ENCODE measurements around the gene TRAP1. TPM values are rescaled to one million over a fixed set of nuclear protein-coding genes. Genes with fewer than 3 reads are reported as not detected.

The TRAP1 gene
- total RNA-seq, 1 experiment from 2014 or later, result 382 TPM

GRCh38 chr16:3738541-3738940 lies 21.2 kb upstream of the TRAP1 start:
- no peak for TF ChIP-seq CTCF (conservative IDR thresholded peaks at IDR 0.05; ENCODE audit: low read depth, low read length)
- no peak for TF ChIP-seq EZH2 (IDR thresholded peaks at IDR 0.05; ENCODE audit: low read length, unreplicated experiment)
- no peak for TF ChIP-seq EZH2phosphoT487 (IDR thresholded peaks at IDR 0.05; ENCODE audit: borderline replicate concordance, low read length)
- DNase-seq (no peak), ATAC-seq (no peak)
- H3F3A ChIP-seq (ENCODE audit: low read length, unreplicated experiment), result no peaks in the 10 kb centered on the region
- H3K27ac ChIP-seq (ENCODE audit: low read length), result no peak overlapping the region
- no peaks in the 10 kb centered on the region for H3K4me1 ChIP-seq (ENCODE audit: insufficient read depth, low read length)
- BruUV-seq (replicated peaks), result no TSS peak
- H3K27me3 ChIP-seq (ENCODE audit: low read length), result no peaks in the 10 kb centered on the region
- H3K4me2 ChIP-seq (ENCODE audit: low read length), result no peak overlapping the region
- H3K36me3 ChIP-seq (ENCODE audit: low read depth, low read length), result peaks cover 10% of the 10 kb centered on the region
- no peaks in the 10 kb centered on the region for H4K20me1 ChIP-seq (ENCODE audit: low read length)
- ChIA-PET POLR2A (ENCODE audit: unreplicated experiment) (no interaction called here), CTCF (no interaction called here)
- no peak overlapping the region for H3K9ac ChIP-seq (ENCODE audit: low read length)
- no peaks in the 10 kb centered on the region for H3K79me2 ChIP-seq (ENCODE audit: low read length)
- intact Hi-C loops (cut with micrococcal nuclease), result no loop called here
- no peaks in the 10 kb centered on the region for H3K9me2 ChIP-seq (replicated peaks; ENCODE audit: low read length)
- no peak overlapping the region for H2AFZ ChIP-seq (ENCODE audit: low read length)
- no peaks in the 10 kb centered on the region for H3K9me3 ChIP-seq (ENCODE audit: low read length)
- H3K4me3 ChIP-seq (ENCODE audit: low read length), result no peak overlapping the region

- no peak overlapping the region for H3K4me2 ChIP-seq (ENCODE audit: low read length)
- ATAC-seq, result no peak
- H3K9me2 ChIP-seq (replicated peaks; ENCODE audit: low read length), result no peaks in the 10 kb centered on the region
- H4K20me1 ChIP-seq (ENCODE audit: low read length), result no peaks in the 10 kb centered on the region
- no peaks in the 10 kb centered on the region for H3K9me3 ChIP-seq (ENCODE audit: low read length)
- TF ChIP-seq CTCF (conservative IDR thresholded peaks at IDR 0.05; ENCODE audit: low read depth, low read length) (no peak), EZH2 (IDR thresholded peaks at IDR 0.05; ENCODE audit: low read length, unreplicated experiment) (no peak), EZH2phosphoT487 (IDR thresholded peaks at IDR 0.05; ENCODE audit: borderline replicate concordance, low read length) (no peak)
- H3K27ac ChIP-seq (ENCODE audit: low read length), result no peak overlapping the region
- no peak overlapping the region for H3K9ac ChIP-seq (ENCODE audit: low read length)
- POLR2A ChIA-PET (ENCODE audit: unreplicated experiment), result no interaction called here
- no peaks in the 10 kb centered on the region for H3K4me1 ChIP-seq (ENCODE audit: insufficient read depth, low read length)
- no TSS peak for BruUV-seq (replicated peaks)
- no peaks in the 10 kb centered on the region for H3F3A ChIP-seq (ENCODE audit: low read length, unreplicated experiment)
- H3K4me3 ChIP-seq (ENCODE audit: low read length), result no peak overlapping the region
- H3K79me2 ChIP-seq (ENCODE audit: low read length), result no peaks in the 10 kb centered on the region
- no peak for DNase-seq
- intact Hi-C loops (cut with micrococcal nuclease), result no loop called here
- peaks cover 6% of the 10 kb centered on the region for H3K36me3 ChIP-seq (ENCODE audit: low read depth, low read length)
- CTCF ChIA-PET, result no interaction called here
- H3K27me3 ChIP-seq (ENCODE audit: low read length), result no peaks in the 10 kb centered on the region
- H2AFZ ChIP-seq (ENCODE audit: low read length), result no peak overlapping the region
Observed at GRCh38 chr16:3738128-3738527, 20.8 kb upstream of the TRAP1 start.

GRCh38 chr16:3737181-3737580 lies 19.9 kb upstream of the TRAP1 start:
- Histone ChIP-seq H4K20me1 (ENCODE audit: low read length) (no peaks in the 10 kb centered on the region), H3K27ac (ENCODE audit: low read length) (no peak overlapping the region), H3K4me1 (ENCODE audit: insufficient read depth, low read length) (no peaks in the 10 kb centered on the region), H3F3A (ENCODE audit: low read length, unreplicated experiment) (no peaks in the 10 kb centered on the region), H3K27me3 (ENCODE audit: low read length) (no peaks in the 10 kb centered on the region), H3K9me2 (replicated peaks; ENCODE audit: low read length) (no peaks in the 10 kb centered on the region), H3K4me2 (ENCODE audit: low read length) (no peak overlapping the region), H3K36me3 (ENCODE audit: low read depth, low read length) (peaks cover 5% of the 10 kb centered on the region), H3K9ac (ENCODE audit: low read length) (no peak overlapping the region), H2AFZ (ENCODE audit: low read length) (no peak overlapping the region), H3K4me3 (ENCODE audit: low read length) (no peak overlapping the region), H3K79me2 (ENCODE audit: low read length) (no peaks in the 10 kb centered on the region), H3K9me3 (ENCODE audit: low read length) (no peaks in the 10 kb centered on the region)
- intact Hi-C loops (cut with micrococcal nuclease), result no loop called here
- no peak for DNase-seq
- POLR2A ChIA-PET (ENCODE audit: unreplicated experiment), result no interaction called here
- ATAC-seq, result no peak
- BruUV-seq (replicated peaks), result no TSS peak
- TF ChIP-seq EZH2 (IDR thresholded peaks at IDR 0.05; ENCODE audit: low read length, unreplicated experiment) (no peak), EZH2phosphoT487 (IDR thresholded peaks at IDR 0.05; ENCODE audit: borderline replicate concordance, low read length) (no peak), CTCF (conservative IDR thresholded peaks at IDR 0.05; ENCODE audit: low read depth, low read length) (no peak)
- CTCF ChIA-PET, result no interaction called here

Measured in PC-3 (cell line).